Measurements from ENCODE around the gene OR51V1. TPM values are rescaled to one million over a fixed set of nuclear protein-coding genes. Genes with fewer than 3 reads are reported as not detected.

The OR51V1 gene
- total RNA-seq, 1 experiment from 2014 or later = not detected

DNA sequence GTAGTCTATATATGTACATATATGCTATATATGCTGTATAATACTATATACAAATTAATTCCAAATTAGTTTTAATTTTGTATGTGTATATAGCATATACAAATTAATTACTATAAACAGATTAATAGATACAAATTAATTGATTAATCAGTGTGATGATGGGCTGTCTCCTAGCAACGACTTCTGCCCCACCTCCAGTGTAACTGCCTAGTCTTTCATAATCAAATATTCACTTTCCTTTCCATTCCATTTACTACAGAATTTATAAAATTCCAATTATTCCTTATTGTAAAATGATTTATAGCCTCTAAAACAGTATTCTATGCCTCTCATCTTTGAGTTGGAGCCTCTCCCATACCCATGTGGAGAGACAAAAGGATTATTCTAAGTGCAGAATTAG, 32.8 kb upstream of the OR51V1 start:
- H3K27ac Mint-ChIP-seq (ENCODE audit: unreplicated experiment) = no peak overlapping the region
- intact Hi-C loops (cut with micrococcal nuclease; ENCODE audit: unreplicated experiment) = no loop called here
- no peaks in the 10 kb centered on the region for H3K27me3 Mint-ChIP-seq (ENCODE audit: unreplicated experiment)
- BruUV-seq (replicated peaks) = no TSS peak
- DNase-seq = no peak
- TF ChIP-seq, protein P1, sequence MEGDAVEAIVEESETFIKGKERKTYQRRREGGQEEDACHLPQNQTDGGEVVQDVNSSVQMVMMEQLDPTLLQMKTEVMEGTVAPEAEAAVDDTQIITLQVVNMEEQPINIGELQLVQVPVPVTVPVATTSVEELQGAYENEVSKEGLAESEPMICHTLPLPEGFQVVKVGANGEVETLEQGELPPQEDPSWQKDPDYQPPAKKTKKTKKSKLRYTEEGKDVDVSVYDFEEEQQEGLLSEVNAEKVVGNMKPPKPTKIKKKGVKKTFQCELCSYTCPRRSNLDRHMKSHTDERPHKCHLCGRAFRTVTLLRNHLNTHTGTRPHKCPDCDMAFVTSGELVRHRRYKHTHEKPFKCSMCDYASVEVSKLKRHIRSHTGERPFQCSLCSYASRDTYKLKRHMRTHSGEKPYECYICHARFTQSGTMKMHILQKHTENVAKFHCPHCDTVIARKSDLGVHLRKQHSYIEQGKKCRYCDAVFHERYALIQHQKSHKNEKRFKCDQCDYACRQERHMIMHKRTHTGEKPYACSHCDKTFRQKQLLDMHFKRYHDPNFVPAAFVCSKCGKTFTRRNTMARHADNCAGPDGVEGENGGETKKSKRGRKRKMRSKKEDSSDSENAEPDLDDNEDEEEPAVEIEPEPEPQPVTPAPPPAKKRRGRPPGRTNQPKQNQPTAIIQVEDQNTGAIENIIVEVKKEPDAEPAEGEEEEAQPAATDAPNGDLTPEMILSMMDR (IDR thresholded peaks at IDR 0.05; ENCODE audit: unreplicated experiment) = no peak
- no peaks in the 10 kb centered on the region for H3K4me1 Mint-ChIP-seq (ENCODE audit: low read depth, unreplicated experiment)
- CTCF ChIA-PET = no interaction called here
- no peaks in the 10 kb centered on the region for H3K9me3 Mint-ChIP-seq (ENCODE audit: low read depth, unreplicated experiment)
- no peaks in the 10 kb centered on the region for H3K36me3 Mint-ChIP-seq (ENCODE audit: insufficient read depth, unreplicated experiment)
- H3K4me3 Mint-ChIP-seq (ENCODE audit: low read depth, unreplicated experiment) = no peak overlapping the region

DNA sequence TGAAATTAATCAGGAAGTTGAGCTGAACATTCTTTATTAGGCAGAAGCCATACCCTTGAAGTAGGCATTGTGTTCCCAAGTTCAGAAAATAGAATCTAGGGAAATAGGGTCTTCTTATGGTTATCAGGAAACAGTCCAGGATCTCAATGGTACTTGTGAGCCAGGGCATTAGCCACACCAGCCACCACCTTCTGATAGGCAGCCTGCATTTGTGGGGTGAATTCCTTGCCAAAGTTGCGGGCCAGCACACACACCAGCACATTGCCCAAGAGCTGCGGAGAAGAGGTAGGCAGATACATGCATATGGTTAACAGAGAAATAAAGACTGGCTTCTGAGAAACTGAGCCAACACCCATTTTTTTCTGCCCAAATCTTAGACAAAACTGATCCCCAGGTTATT, 32.3 kb upstream of the OR51V1 start:
- TF ChIP-seq, protein P1 (IDR thresholded peaks at IDR 0.05; ENCODE audit: unreplicated experiment) = no peak
- H3K27ac Mint-ChIP-seq (ENCODE audit: unreplicated experiment) = no peak overlapping the region
- DNase-seq = no peak
- H3K4me1 Mint-ChIP-seq (ENCODE audit: low read depth, unreplicated experiment) = no peaks in the 10 kb centered on the region
- BruUV-seq (replicated peaks) = no TSS peak
- intact Hi-C loops (cut with micrococcal nuclease; ENCODE audit: unreplicated experiment) = no loop called here
- CTCF ChIA-PET = no interaction called here
- no peaks in the 10 kb centered on the region for H3K9me3 Mint-ChIP-seq (ENCODE audit: low read depth, unreplicated experiment)
- no peaks in the 10 kb centered on the region for H3K36me3 Mint-ChIP-seq (ENCODE audit: insufficient read depth, unreplicated experiment)
- no peak overlapping the region for H3K4me3 Mint-ChIP-seq (ENCODE audit: low read depth, unreplicated experiment)
- H3K27me3 Mint-ChIP-seq (ENCODE audit: unreplicated experiment) = no peaks in the 10 kb centered on the region

DNA sequence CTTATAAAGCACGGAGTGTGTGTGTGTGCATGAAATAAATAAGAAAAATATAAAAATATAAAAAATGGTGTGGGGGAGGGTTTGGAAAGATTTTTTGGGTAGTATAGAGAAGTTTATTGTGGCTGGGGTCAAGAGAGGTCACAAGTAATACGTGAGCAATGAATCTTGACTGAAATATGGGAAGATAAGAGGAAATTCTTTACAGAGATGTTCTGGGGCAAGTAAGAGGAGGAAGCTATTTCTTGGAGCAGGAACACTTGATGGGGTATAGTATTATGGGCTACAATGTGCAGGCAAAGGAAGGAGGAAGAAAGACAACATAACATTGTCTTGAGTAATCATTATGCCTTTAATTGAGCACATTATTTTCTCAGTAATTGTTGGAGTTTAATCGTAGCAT, 31.7 kb upstream of the OR51V1 start:
- H3K4me3 Mint-ChIP-seq (ENCODE audit: low read depth, unreplicated experiment) = no peak overlapping the region
- no peaks in the 10 kb centered on the region for H3K27me3 Mint-ChIP-seq (ENCODE audit: unreplicated experiment)
- H3K36me3 Mint-ChIP-seq (ENCODE audit: insufficient read depth, unreplicated experiment) = no peaks in the 10 kb centered on the region
- no peaks in the 10 kb centered on the region for H3K9me3 Mint-ChIP-seq (ENCODE audit: low read depth, unreplicated experiment)
- BruUV-seq (replicated peaks) = no TSS peak
- CTCF ChIA-PET = no interaction called here
- intact Hi-C loops (cut with micrococcal nuclease; ENCODE audit: unreplicated experiment) = no loop called here
- H3K4me1 Mint-ChIP-seq (ENCODE audit: low read depth, unreplicated experiment) = no peaks in the 10 kb centered on the region
- no peak overlapping the region for H3K27ac Mint-ChIP-seq (ENCODE audit: unreplicated experiment)
- TF ChIP-seq, protein P1 (IDR thresholded peaks at IDR 0.05; ENCODE audit: unreplicated experiment) = no peak
- no peak for DNase-seq

DNA sequence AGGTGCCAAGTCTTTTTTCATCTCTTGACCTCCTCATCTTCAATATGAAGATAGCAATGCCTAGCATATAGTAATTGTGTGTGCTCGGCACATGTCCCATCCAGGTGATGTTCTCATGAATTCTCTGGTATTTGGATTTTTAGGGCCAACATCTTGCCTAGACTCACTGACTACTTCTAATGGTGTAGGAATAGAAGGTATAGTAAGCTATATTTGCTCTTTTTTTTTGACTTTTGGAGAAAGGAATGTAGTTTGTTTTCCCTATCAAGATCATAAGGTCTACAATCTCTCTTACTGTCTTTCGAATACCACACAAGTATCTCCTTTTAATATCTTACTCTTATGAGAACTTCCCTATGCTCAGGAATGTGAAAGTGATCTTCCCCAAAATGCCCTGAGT, 30.6 kb upstream of the OR51V1 start:
- Mint-ChIP-seq H3K9me3 (ENCODE audit: low read depth, unreplicated experiment) (no peaks in the 10 kb centered on the region), H3K27me3 (ENCODE audit: unreplicated experiment) (no peaks in the 10 kb centered on the region), H3K36me3 (ENCODE audit: insufficient read depth, unreplicated experiment) (no peaks in the 10 kb centered on the region), H3K27ac (ENCODE audit: unreplicated experiment) (no peak overlapping the region), H3K4me1 (ENCODE audit: low read depth, unreplicated experiment) (no peaks in the 10 kb centered on the region), H3K4me3 (ENCODE audit: low read depth, unreplicated experiment) (no peak overlapping the region)
- TF ChIP-seq, protein P1 (IDR thresholded peaks at IDR 0.05; ENCODE audit: unreplicated experiment) = no peak
- BruUV-seq (replicated peaks) = no TSS peak
- intact Hi-C loops (cut with micrococcal nuclease; ENCODE audit: unreplicated experiment) = no loop called here
- DNase-seq = no peak
- CTCF ChIA-PET = no interaction called here

DNA sequence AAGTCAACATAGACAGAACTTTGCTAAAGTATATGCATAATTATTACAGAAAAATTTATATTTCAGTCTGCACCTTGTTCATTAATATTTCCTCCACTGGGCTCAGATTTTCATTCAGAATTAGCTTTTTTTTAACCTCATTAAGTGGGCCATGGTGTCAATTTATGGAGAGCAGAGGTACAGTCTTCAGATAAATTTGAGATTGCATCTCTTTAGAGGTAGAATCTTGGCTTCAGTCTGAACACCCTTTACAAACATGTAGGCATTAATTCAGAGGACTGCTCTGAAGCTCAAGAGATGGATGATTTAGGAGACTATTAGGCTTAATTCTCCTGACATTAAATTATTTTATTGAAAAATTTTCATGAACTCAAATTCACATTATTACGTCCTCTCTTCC, 29.8 kb upstream of the OR51V1 start:
- H3K36me3 Mint-ChIP-seq (ENCODE audit: insufficient read depth, unreplicated experiment) = no peaks in the 10 kb centered on the region
- H3K27ac Mint-ChIP-seq (ENCODE audit: unreplicated experiment) = no peak overlapping the region
- DNase-seq = no peak
- BruUV-seq (replicated peaks) = no TSS peak
- intact Hi-C loops (cut with micrococcal nuclease; ENCODE audit: unreplicated experiment) = no loop called here
- H3K4me3 Mint-ChIP-seq (ENCODE audit: low read depth, unreplicated experiment) = no peak overlapping the region
- no peaks in the 10 kb centered on the region for H3K9me3 Mint-ChIP-seq (ENCODE audit: low read depth, unreplicated experiment)
- H3K4me1 Mint-ChIP-seq (ENCODE audit: low read depth, unreplicated experiment) = no peaks in the 10 kb centered on the region
- TF ChIP-seq, protein P1 (IDR thresholded peaks at IDR 0.05; ENCODE audit: unreplicated experiment) = no peak
- CTCF ChIA-PET = no interaction called here
- no peaks in the 10 kb centered on the region for H3K27me3 Mint-ChIP-seq (ENCODE audit: unreplicated experiment)
